ENCODE data around the gene RAB24. TPM values are rescaled to one million over a fixed set of nuclear protein-coding genes. Genes with fewer than 3 reads are reported as not detected.

RAB24 gene
- total RNA-seq, 1 experiment from 2014 or later = 40.3 TPM

GRCh38 chr5:177288191-177288590 is 15.3 kb downstream of the RAB24 start:
- Histone ChIP-seq H3K79me2 (ENCODE audit: low read length) (no peaks in the 10 kb centered on the region), H4K20me1 (ENCODE audit: low read length) (no peaks in the 10 kb centered on the region), H3K4me1 (ENCODE audit: insufficient read depth, low read length) (no peaks in the 10 kb centered on the region), H3K4me3 (ENCODE audit: low read length) (no peak overlapping the region), H3K9me3 (ENCODE audit: low read length) (no peaks in the 10 kb centered on the region), H2AFZ (ENCODE audit: low read length) (no peak overlapping the region), H3K27me3 (ENCODE audit: low read length) (no peaks in the 10 kb centered on the region), H3K9me2 (replicated peaks; ENCODE audit: low read length) (no peaks in the 10 kb centered on the region), H3K9ac (ENCODE audit: low read length) (no peak overlapping the region), H3F3A (ENCODE audit: low read length, unreplicated experiment) (no peaks in the 10 kb centered on the region), H3K36me3 (ENCODE audit: low read depth, low read length) (peaks cover 49% of the 10 kb centered on the region), H3K27ac (ENCODE audit: low read length) (no peak overlapping the region), H3K4me2 (ENCODE audit: low read length) (no peak overlapping the region)
- no TSS peak for BruUV-seq (replicated peaks)
- CTCF ChIA-PET = interaction anchor here (0.6 kb wide), 1 partner anchor 22 kb away, joined by 3 read pairs; no protein-coding TSS in a partner anchor
- intact Hi-C loops (cut with micrococcal nuclease) = no loop called here
- DNase-seq (no peak), ATAC-seq (no peak)
- TF ChIP-seq EZH2phosphoT487 (IDR thresholded peaks at IDR 0.05; ENCODE audit: borderline replicate concordance, low read length) = no peak
- TF ChIP-seq EZH2 (IDR thresholded peaks at IDR 0.05; ENCODE audit: low read length, unreplicated experiment) = no peak
- no peak for TF ChIP-seq CTCF (conservative IDR thresholded peaks at IDR 0.05; ENCODE audit: low read depth, low read length)
- POLR2A ChIA-PET (ENCODE audit: unreplicated experiment) = no interaction called here

GRCh38 chr5:177276886-177277285 is 26.6 kb downstream of the RAB24 start:
- BruUV-seq (replicated peaks) = no TSS peak

More at GRCh38 chr5:177276886-177277285, 26.6 kb downstream of the RAB24 start:
- Histone ChIP-seq H3K9me2 (replicated peaks; ENCODE audit: low read length) (no peaks in the 10 kb centered on the region), H3K9me3 (ENCODE audit: low read length) (no peaks in the 10 kb centered on the region), H3K4me1 (ENCODE audit: insufficient read depth, low read length) (no peaks in the 10 kb centered on the region), H3K4me3 (ENCODE audit: low read length) (no peak overlapping the region), H3K27me3 (ENCODE audit: low read length) (no peaks in the 10 kb centered on the region), H3F3A (ENCODE audit: low read length, unreplicated experiment) (no peaks in the 10 kb centered on the region), H3K9ac (ENCODE audit: low read length) (no peak overlapping the region), H4K20me1 (ENCODE audit: low read length) (no peaks in the 10 kb centered on the region), H3K4me2 (ENCODE audit: low read length) (no peak overlapping the region), H3K27ac (ENCODE audit: low read length) (no peak overlapping the region), H2AFZ (ENCODE audit: low read length) (no peak overlapping the region), H3K36me3 (ENCODE audit: low read depth, low read length) (peaks cover 38% of the 10 kb centered on the region), H3K79me2 (ENCODE audit: low read length) (no peaks in the 10 kb centered on the region)
- ATAC-seq (no peak), DNase-seq (no peak)
- intact Hi-C loops (cut with micrococcal nuclease) = no loop called here
- POLR2A ChIA-PET (ENCODE audit: unreplicated experiment) = no interaction called here
- TF ChIP-seq EZH2 (IDR thresholded peaks at IDR 0.05; ENCODE audit: low read length, unreplicated experiment) (no peak), EZH2phosphoT487 (IDR thresholded peaks at IDR 0.05; ENCODE audit: borderline replicate concordance, low read length) (no peak), CTCF (conservative IDR thresholded peaks at IDR 0.05; ENCODE audit: low read depth, low read length) (no peak)
- CTCF ChIA-PET = interaction anchor here (0.6 kb wide), 1 partner anchor 26 kb away, joined by 8 read pairs; no protein-coding TSS in a partner anchor

All from PC-3 (cell line).